NCI-H1417 (cell line): Measurements from ENCODE around the gene OR52I1.

Experiments
- DNase-seq, 3 experiments: peaks; one replicate each; lab custom pipeline; 2025; lab: John Stamatoyannopoulos, UW

Gene OR52I1

GRCh38 chr11:4611986-4612385, 18.1 kb downstream of the OR52I1 start:
- no peak for DNase-seq

- no peak for DNase-seq
Measured at GRCh38 chr11:4615856-4616444, 22.1 kb downstream of the OR52I1 start.

- no peak for DNase-seq
Measured at GRCh38 chr11:4619514-4619913, 25.7 kb downstream of the OR52I1 start.

GRCh38 chr11:4626207-4627099, 32.6 kb downstream of the OR52I1 start:
- peak; percentile 67 to 92 (median 89) for DNase-seq

GRCh38 chr11:4636136-4636535, 42.3 kb downstream of the OR52I1 start:
- no peak for DNase-seq

- peak; percentile 67 to 86 (median 84) for DNase-seq
Measured at GRCh38 chr11:4636962-4637661, 43.3 kb downstream of the OR52I1 start, which contains the start of gene OR51D1. OR51D1 (plus strand) TSS chr11:4637477; CDS start chr11:4639791, 2,314 bp downstream.

GRCh38 chr11:4637662-4638047, 43.8 kb downstream of the OR52I1 start:
- DNase-seq = no peak

GRCh38 chr11:4639931-4640330, 46.1 kb downstream of the OR52I1 start:
- no peak for DNase-seq

- no peak for DNase-seq
Measured at GRCh38 chr11:4641501-4641900, 47.7 kb downstream of the OR52I1 start.

GRCh38 chr11:4642043-4642442, 48.2 kb downstream of the OR52I1 start:
- DNase-seq = no peak

GRCh38 chr11:4643076-4643475, 49.2 kb downstream of the OR52I1 start:
- DNase-seq = no peak

- DNase-seq = no peak
Measured at GRCh38 chr11:4643682-4644081, 49.8 kb downstream of the OR52I1 start, which contains the start of gene OR51E1. OR51E1 (plus strand) TSS chr11:4643982; CDS start chr11:4652527, 8,545 bp downstream.

- DNase-seq = no peak
Measured at GRCh38 chr11:4644233-4644632, 50.4 kb downstream of the OR52I1 start.
